Sigmoid colon (tissue), 4 donors: Measurements from ENCODE around the gene PGLYRP1.

ENCODE experiments used
- EP300 ChIP-seq, 4 donors: sonication (generic); formaldehyde crosslinking; IDR thresholded peaks; one replicate each; pipeline ENCODE4 v1.6.1; 2017; ENCODE audit warnings: antibody characterized with exemption in 4 of 4
- POLR2A ChIP-seq, 2 donors: fragments of 450-650 bp; IDR thresholded peaks; one replicate each; pipeline ENCODE4 v1.6.1; 2016; ENCODE audit warnings: antibody characterized with exemption in 2 of 2, mild to moderate bottlenecking in 2 of 2, moderate library complexity in 2 of 2
- POLR2AphosphoS5 ChIP-seq, 4 donors: sonication (generic); formaldehyde crosslinking; IDR thresholded peaks; one replicate each; pipeline ENCODE4 v1.6.1; 2017; ENCODE audit warnings: antibody characterized with exemption in 4 of 4
- TF ChIP-seq, protein P1 (sequence below), 4 experiments: fragments of 450-650 bp in 3 of 4; fragments of 200-600 bp in 1 of 4; IDR thresholded peaks; one replicate each; pipeline ENCODE4 v1.5.1; 2016 to 2019; ENCODE audit warnings: antibody characterized with exemption in 4 of 4, mild to moderate bottlenecking in 3 of 4, moderate library complexity in 2 of 4

DNA sequence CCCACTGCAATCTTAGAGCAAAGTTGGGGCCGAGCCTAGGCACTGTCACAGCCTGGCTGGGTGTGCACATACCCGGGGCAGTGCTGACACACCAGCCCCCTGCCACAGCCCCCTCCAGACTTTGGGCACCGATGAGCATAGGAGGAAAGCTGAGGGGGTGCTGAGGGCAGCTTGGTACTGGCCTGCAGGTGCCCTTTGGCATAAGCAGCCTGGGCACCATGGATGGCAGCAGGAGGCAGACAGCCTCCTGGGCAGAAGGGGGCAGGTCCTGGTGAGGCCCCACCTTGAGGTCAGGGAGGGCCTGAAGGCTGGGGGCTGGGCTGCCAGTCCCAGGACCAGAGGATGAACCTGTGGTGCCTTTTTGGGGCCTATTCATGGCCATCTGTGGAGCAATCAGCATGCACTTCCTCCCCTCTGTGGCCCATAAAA lies 9.8 kb upstream of the PGLYRP1 start:
- no peak for TF ChIP-seq POLR2A (IDR thresholded peaks at IDR 0.05)
- no peak for TF ChIP-seq POLR2AphosphoS5 (IDR thresholded peaks at IDR 0.05)
- TF ChIP-seq, protein P1, sequence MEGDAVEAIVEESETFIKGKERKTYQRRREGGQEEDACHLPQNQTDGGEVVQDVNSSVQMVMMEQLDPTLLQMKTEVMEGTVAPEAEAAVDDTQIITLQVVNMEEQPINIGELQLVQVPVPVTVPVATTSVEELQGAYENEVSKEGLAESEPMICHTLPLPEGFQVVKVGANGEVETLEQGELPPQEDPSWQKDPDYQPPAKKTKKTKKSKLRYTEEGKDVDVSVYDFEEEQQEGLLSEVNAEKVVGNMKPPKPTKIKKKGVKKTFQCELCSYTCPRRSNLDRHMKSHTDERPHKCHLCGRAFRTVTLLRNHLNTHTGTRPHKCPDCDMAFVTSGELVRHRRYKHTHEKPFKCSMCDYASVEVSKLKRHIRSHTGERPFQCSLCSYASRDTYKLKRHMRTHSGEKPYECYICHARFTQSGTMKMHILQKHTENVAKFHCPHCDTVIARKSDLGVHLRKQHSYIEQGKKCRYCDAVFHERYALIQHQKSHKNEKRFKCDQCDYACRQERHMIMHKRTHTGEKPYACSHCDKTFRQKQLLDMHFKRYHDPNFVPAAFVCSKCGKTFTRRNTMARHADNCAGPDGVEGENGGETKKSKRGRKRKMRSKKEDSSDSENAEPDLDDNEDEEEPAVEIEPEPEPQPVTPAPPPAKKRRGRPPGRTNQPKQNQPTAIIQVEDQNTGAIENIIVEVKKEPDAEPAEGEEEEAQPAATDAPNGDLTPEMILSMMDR (IDR thresholded peaks at IDR 0.05) = no peak
- TF ChIP-seq EP300 (IDR thresholded peaks at IDR 0.05) = no peak
